SJCRH30 (cell line): Measurements from ENCODE around the gene TMTC4. TPM values are rescaled to one million over a fixed set of nuclear protein-coding genes. Genes with fewer than 3 reads are reported as not detected.
"Not testable (repeated sequence)": the region's sequence is repeated elsewhere in the genome, so short reads cannot be mapped to it uniquely, and the experiment has no call there.

Experiments used
- DNase-seq, 2 experiments: peaks; one replicate each; pipeline ENCODE4 v3.0.0-alpha.2; 2015 to 2020
- H3K27ac ChIP-seq: fragments of 250-450 bp; sonication (Bioruptor Pico); 2 replicates; pipeline ENCODE4 v1.5.1; 2020; ENCODE audit warnings: mild to moderate bottlenecking, moderate library complexity
- H3K27me3 ChIP-seq: fragments of 250-450 bp; sonication (Bioruptor Pico); 2 replicates; pipeline ENCODE4 v1.5.1; 2020; ENCODE audit warnings: mild to moderate bottlenecking, moderate library complexity
- H3K36me3 ChIP-seq: fragments of 250-450 bp; sonication (Bioruptor Pico); 2 replicates; pipeline ENCODE4 v1.5.1; 2020; ENCODE audit warnings: mild to moderate bottlenecking, moderate library complexity
- H3K4me1 ChIP-seq: fragments of 250-450 bp; sonication (Bioruptor Pico); 2 replicates; pipeline ENCODE4 v1.5.1; 2020; ENCODE audit warnings: mild to moderate bottlenecking, moderate library complexity
- H3K4me3 ChIP-seq: fragments of 250-450 bp; sonication (Bioruptor Pico); 2 replicates; pipeline ENCODE4 v1.5.1; 2020; ENCODE audit warnings: mild to moderate bottlenecking, moderate library complexity
- H3K9me3 ChIP-seq: fragments of 250-450 bp; sonication (Bioruptor Pico); replicated peaks from 2 replicates; pipeline ENCODE4 v1.5.1; 2020; ENCODE audit warnings: mild to moderate bottlenecking, moderate library complexity
- total RNA-seq: library from RNA; depleted of rRNA; stranded (reverse); fragments of >200 nt; shearing (Covaris generic); gene quantifications from 2 replicates; pipeline ENCODE4 v1.2.3, GENCODE V29; 2014

The TMTC4 gene
- total RNA-seq, 1 experiment from 2014 or later = 25.0 TPM

DNA sequence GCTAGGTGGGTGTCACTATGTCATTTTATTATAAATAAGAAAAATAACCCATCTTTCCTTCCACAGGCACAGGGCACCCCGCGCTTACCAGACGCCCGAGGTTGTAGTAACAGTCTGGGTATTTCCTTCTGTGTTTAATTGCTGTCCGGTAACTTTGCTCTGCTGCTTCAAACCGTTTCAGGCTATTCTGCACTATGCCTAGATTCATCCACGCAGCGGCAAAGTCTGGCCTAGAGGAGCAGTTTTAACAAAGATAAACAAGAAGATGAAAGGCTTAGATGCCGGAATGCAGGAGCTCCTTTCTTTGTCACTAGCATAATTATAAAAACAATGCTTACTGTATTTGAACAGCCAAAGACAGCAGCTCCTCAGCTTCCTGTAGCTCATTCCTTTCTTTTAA lies 49.1 kb downstream of the TMTC4 start:
- no peaks in the 10 kb centered on the region for H3K9me3 ChIP-seq
- H3K36me3 ChIP-seq = peaks cover 3% of the 10 kb centered on the region; the same call in 1 of the 2 replicates
- DNase-seq = no peak
- H3K4me3 ChIP-seq = no peak overlapping the region
- no peak overlapping the region for H3K27ac ChIP-seq
- H3K27me3 ChIP-seq = no peaks in the 10 kb centered on the region
- H3K4me1 ChIP-seq = no peaks in the 10 kb centered on the region

GRCh38 chr13:100620792-100621191 lies 53.8 kb downstream of the TMTC4 start:
- Histone ChIP-seq H3K4me1 (no peaks in the 10 kb centered on the region), H3K27me3 (no peaks in the 10 kb centered on the region), H3K4me3 (no peak overlapping the region), H3K27ac (no peak overlapping the region), H3K9me3 (no peaks in the 10 kb centered on the region), H3K36me3 (peaks cover 3% of the 10 kb centered on the region; the same call in 1 of the 2 replicates)
- no peak for DNase-seq

DNA sequence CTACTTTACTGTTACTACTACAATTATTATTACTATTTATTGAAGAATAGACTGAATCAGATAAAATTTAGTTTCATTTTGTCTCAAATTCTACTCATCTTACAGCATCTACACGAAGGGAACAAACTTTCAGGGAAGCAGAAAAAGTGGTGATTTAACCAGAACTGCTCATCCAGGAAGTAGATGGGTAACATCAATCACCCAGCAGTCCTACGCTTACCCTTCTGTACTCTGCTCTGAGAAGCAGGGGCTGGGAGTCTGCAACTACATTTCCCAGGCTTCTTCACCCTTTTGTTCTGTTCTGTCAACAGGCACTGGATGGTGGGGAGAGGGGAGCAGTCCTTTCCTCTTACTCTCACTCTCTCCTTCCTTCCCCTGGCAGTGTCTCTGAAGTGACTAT lies 54.7 kb downstream of the TMTC4 start:
- no peaks in the 10 kb centered on the region for H3K27me3 ChIP-seq
- no peak overlapping the region for H3K27ac ChIP-seq

DNA sequence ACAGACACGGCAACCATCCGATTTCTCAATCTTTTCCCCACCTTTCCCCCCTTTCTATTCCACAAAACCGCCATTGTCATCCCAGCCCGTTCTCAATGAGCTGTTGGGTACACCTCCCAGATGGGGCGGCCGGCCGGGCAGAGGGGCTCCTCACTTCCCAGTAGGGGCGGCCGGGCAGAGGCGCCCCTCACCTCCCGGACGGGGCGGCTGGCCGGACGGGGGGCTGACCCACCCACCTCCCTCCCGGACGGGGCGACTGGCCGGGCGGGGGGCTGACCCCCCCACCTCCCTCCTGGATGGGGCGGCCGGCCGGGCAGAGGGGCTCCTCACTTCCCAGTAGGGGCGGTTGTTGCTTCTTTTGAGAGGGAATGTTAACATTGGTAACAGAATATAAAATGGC lies 55.7 kb downstream of the TMTC4 start:
- not testable (repeated sequence) for H3K4me1 ChIP-seq, H3K9me3 ChIP-seq, H3K36me3 ChIP-seq, H3K4me3 ChIP-seq, H3K27ac ChIP-seq, H3K27me3 ChIP-seq, DNase-seq

More for the DNA sequence above, 54.7 kb downstream of the TMTC4 start:
- Histone ChIP-seq H3K36me3 (peaks cover 3% of the 10 kb centered on the region; the same call in 1 of the 2 replicates), H3K9me3 (no peaks in the 10 kb centered on the region), H3K4me1 (no peaks in the 10 kb centered on the region), H3K4me3 (no peak overlapping the region)
- DNase-seq = no peak

- no peaks in the 10 kb centered on the region for H3K4me1 ChIP-seq
- H3K4me3 ChIP-seq = no peak overlapping the region
- H3K27ac ChIP-seq = no peak overlapping the region
- no peaks in the 10 kb centered on the region for H3K36me3 ChIP-seq
- no peak for DNase-seq
- no peaks in the 10 kb centered on the region for H3K27me3 ChIP-seq
- H3K9me3 ChIP-seq = no peaks in the 10 kb centered on the region
These were observed 61.6 kb downstream of the TMTC4 start for GRCh38 chr13:100613031-100613430.

DNA sequence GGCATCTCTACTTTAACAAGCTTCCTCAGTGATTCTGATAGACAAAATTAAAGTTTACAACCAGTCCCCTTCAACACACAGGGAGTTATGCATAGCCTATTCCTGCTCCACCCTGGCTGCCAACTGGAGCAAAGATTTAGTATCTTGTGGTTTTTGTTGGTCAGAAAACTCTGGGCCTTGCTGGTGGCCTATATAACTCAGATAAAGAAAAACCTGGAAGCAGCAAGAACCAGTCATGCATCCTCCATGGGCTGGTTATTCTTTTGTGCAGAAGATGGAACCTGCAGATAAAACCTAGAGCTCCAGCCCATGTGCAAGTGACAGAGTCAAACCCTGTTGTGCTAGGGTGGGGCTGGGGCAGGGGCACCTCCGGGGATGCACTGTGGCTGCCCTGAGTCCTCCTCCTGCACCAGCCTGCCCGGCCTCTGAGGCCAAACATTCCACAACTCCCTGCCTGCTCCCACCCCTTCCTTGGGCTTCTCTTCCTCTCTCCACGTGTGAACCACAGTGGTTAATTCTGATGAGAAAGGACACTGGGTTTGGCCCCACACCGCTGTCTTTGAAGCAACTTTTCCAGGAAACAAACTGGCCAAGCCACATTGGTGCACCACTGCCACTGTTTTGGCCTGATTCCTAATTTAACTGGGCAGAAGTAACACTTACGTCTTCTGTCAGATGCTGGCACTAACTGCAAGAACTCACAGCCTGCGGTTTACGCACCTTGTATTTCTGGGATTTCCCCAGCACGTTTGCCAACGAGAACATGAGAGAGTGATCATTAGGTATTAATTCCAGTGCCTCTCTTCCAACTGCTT lies 62.7 kb downstream of the TMTC4 start:
- H3K36me3 ChIP-seq = no peaks in the 10 kb centered on the region
- H3K9me3 ChIP-seq = no peaks in the 10 kb centered on the region
- no peaks in the 10 kb centered on the region for H3K4me1 ChIP-seq
- H3K4me3 ChIP-seq = no peak overlapping the region
- no peak for DNase-seq
- no peak overlapping the region for H3K27ac ChIP-seq
- no peaks in the 10 kb centered on the region for H3K27me3 ChIP-seq

DNA sequence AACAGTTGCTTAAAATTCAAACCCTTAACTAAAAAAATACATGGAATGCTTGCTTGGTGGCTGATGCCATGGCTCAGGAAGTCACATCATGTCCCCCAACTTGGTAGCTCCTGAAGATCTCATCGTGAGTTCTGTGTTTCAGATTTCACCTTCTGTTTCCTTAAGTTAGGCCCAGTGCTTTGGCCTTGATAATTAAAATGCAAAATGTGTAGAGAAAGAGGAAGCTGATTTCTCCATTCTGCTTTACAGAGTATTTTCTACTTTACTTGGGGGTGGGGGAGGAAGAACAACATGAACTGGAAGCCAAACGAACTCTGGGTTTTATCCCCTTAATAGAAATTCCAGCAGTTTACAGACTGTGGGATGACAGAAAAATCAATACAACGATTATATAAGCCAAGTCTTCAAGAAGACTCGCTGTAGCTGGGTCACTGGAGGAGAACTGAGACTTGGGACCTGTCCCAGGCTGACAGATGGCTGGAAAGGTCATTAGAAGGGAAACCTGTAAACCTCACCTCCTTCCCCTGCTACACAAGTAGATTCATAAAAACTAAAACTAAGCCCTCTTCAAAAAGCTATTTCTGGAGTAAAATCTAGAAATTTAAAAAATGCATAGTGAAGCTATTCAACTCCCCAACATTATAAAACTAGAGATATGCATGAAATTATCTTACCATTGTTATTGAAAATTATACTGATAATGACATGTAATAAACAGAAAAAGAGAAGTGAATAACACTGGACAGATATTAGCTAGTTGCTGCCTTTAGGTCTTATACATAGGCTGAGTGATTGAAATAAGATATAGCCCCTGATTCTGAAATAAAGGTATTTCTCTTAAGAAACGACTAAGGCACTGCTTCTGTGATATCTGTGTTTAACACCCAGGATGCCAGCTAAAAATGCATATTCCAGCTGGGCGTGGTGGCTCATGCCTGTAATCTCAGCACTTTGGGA lies 63.9 kb downstream of the TMTC4 start:
- DNase-seq = no peak
- H3K4me1 ChIP-seq = no peaks in the 10 kb centered on the region
- no peaks in the 10 kb centered on the region for H3K27me3 ChIP-seq
- no peaks in the 10 kb centered on the region for H3K36me3 ChIP-seq
- no peaks in the 10 kb centered on the region for H3K9me3 ChIP-seq
- H3K27ac ChIP-seq = no peak overlapping the region
- no peak overlapping the region for H3K4me3 ChIP-seq

- H3K4me3 ChIP-seq = no peak overlapping the region
- H3K27ac ChIP-seq = no peak overlapping the region
- H3K36me3 ChIP-seq = no peaks in the 10 kb centered on the region
- DNase-seq = no peak
- H3K9me3 ChIP-seq = no peaks in the 10 kb centered on the region
- no peaks in the 10 kb centered on the region for H3K4me1 ChIP-seq
- no peaks in the 10 kb centered on the region for H3K27me3 ChIP-seq
These were observed 65.7 kb downstream of the TMTC4 start for GRCh38 chr13:100608906-100609305.

DNA sequence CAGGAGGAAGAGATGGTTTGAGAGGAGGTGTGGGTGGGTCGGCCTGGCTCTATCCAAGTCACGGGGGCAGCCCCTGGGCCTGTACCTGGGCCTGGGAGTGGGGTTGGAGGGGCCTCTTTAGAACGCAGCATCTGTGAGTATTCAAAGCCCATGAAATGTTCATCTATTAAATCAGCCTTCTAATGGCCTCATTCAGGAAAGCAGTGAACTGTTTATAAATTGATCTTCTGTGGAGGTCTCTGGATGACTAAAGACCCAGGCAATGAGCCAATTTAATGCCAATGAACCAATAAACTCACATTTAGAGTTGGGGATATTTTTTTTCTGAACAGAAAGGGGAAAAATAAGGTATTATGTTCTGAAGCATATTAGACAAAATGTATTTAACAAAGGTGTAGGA lies 66.1 kb downstream of the TMTC4 start:
- Histone ChIP-seq H3K4me1 (no peaks in the 10 kb centered on the region), H3K27me3 (no peaks in the 10 kb centered on the region), H3K36me3 (no peaks in the 10 kb centered on the region), H3K4me3 (no peak overlapping the region), H3K27ac (no peak overlapping the region), H3K9me3 (no peaks in the 10 kb centered on the region)
- DNase-seq = no peak

GRCh38 chr13:100604918-100605710 lies 69.5 kb downstream of the TMTC4 start:
- Histone ChIP-seq H3K36me3 (no peaks in the 10 kb centered on the region), H3K27me3 (no peaks in the 10 kb centered on the region), H3K4me1 (no peaks in the 10 kb centered on the region), H3K4me3 (no peak overlapping the region), H3K9me3 (no peaks in the 10 kb centered on the region), H3K27ac (no peak overlapping the region)
- no peak for DNase-seq

DNA sequence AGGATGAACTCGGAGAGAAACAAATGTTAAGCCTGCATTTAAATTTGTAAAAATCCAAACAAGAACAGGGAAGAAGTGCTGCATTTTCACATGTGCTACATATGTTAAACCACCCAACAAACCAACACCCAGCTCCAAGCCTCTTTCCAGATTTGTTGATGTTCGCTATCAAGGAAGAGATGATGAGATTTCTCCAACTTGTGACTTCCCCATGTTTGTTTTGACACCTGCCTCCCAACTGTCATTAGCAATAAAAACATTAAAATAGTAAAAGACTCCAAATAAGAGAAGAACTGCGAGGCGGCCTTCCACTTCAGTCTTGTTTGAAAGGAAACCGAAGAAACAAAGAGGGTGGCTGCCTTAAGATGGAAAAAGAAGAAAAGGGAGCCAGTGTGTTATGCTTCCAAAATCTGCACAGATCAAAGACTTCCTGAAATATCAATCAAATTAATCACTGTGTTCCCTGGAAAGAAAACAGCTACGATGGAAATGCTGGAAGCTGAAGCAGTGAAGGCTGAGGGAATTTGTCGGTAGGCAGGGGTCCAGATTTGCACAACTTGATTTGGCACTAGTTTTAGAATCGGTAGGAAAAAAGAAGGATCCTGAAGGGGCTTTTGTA lies 72.0 kb downstream of the TMTC4 start:
- H3K36me3 ChIP-seq = no peaks in the 10 kb centered on the region
- no peak overlapping the region for H3K4me3 ChIP-seq
- no peak overlapping the region for H3K27ac ChIP-seq
- no peaks in the 10 kb centered on the region for H3K9me3 ChIP-seq
- H3K27me3 ChIP-seq = no peaks in the 10 kb centered on the region
- H3K4me1 ChIP-seq = no peaks in the 10 kb centered on the region
- no peak for DNase-seq

- H3K36me3 ChIP-seq = no peaks in the 10 kb centered on the region
- no peaks in the 10 kb centered on the region for H3K4me1 ChIP-seq
- H3K9me3 ChIP-seq = no peaks in the 10 kb centered on the region
- no peak overlapping the region for H3K27ac ChIP-seq
- H3K4me3 ChIP-seq = no peak overlapping the region
- H3K27me3 ChIP-seq = no peaks in the 10 kb centered on the region
- DNase-seq = no peak
These were observed 72.9 kb downstream of the TMTC4 start for GRCh38 chr13:100601716-100602115.

GRCh38 chr13:100600915-100601314 lies 73.7 kb downstream of the TMTC4 start:
- Histone ChIP-seq H3K36me3 (no peaks in the 10 kb centered on the region), H3K27me3 (no peaks in the 10 kb centered on the region), H3K4me1 (no peaks in the 10 kb centered on the region), H3K4me3 (no peak overlapping the region), H3K9me3 (no peaks in the 10 kb centered on the region), H3K27ac (no peak overlapping the region)
- no peak for DNase-seq

DNA sequence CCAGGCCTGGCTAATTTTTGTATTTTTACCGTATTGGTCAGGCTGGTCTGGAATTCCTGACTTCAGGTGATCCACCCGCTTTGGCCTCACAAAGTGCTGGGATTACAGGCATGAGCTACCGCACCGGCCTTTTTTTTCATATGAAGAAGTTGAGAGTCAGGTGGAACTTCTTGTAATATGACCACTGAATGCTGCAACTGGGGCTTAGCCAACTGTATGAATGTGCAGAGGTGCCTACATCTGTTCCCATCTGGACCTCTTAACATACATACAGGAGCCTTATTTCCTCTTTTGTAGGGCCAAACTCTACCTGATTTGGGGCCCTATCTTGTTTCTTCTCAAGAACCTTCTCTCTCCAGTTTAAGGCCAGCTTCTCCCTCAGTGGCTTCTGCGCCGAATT lies 74.1 kb downstream of the TMTC4 start:
- Histone ChIP-seq H3K27ac (no peak overlapping the region), H3K4me3 (no peak overlapping the region), H3K4me1 (no peaks in the 10 kb centered on the region), H3K36me3 (no peaks in the 10 kb centered on the region), H3K9me3 (no peaks in the 10 kb centered on the region), H3K27me3 (no peaks in the 10 kb centered on the region)
- no peak for DNase-seq
